A204.1 (cell line): ENCODE data around the gene ARHGAP26.
A peak's percentile ranks its signal among the peaks of the same experiment; 100 is the strongest.

Experiments used
- FAIRE-seq: peaks from 2 replicates; lab custom pipeline; 2012; peaks lifted over from hg19 to GRCh38; lab: Jason Lieb, UNC

ARHGAP26 gene

DNA sequence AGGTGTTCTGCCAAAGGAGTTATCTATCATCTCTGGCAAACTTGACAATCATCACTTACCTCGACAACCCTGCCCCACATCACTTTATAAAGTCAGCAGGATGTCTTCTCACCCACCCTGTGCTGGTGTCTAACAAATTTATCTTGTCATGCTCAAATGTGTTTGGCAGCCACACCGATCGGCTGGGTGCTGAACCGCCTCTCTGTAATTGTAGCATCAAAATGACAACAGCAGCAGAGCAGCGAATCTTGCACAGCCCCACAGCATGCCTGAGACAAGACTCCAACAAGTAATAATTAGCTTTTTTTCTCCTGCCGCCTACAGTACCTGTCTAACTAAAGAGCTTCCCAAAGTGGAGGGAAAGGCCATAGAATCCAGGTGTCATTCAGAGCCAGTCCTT lies 457.1 kb downstream of the ARHGAP26 start:
- FAIRE-seq = no peak

DNA sequence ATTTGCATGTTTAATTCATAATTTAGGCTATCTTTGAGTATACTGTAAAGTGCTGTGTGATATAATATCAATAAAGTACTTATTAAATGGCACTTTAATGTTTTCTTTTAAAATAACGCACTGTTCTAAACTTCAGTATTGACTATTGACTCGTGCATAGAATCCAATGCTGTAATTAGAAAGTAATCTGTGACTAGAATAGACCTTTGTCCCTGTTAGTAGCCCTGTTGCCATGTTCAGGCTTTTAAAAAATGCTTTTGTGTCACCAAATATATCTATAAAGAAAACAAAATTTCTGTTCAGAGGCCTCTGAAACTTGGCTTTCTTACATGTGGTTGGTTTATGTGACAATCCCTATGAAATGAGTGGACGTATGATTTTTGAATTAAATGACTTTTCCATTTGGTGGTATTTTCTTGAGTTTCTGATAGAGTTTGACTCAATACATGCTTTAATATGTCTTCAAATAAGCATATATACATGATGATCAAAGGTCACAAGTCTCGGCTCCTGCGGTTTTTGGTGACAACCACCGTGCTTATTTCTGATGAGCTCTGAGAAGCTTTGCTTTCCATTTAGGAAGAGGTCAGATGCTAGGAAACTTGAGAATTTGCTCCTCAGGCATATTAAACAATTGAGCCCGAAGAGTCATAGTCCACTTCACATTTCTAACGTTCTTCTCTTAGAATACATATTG lies 458.6 kb downstream of the ARHGAP26 start:
- no peak for FAIRE-seq

DNA sequence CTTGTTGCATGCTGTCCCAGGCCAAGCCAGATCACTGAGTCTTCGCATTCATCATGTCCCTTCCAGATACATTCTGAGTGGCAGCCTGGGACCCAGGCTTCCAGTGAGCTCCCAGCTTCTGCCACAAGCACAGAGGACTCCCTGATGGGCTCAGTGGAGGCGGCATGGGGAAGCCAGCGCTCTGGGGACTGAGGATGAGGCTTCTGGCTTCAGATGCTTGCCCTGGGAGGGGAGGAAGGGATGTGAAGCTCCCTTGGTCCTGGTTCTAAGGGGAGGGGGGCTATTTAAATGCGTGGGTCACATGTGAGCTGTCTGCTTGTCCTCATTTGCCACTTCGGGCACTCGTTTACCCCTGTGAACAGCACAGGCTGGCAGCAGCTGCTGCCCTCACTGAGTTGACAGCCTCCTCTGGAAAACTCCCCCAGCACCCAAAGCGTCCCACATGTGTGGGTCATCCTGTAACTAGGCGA lies 459.3 kb downstream of the ARHGAP26 start:
- FAIRE-seq = no peak

DNA sequence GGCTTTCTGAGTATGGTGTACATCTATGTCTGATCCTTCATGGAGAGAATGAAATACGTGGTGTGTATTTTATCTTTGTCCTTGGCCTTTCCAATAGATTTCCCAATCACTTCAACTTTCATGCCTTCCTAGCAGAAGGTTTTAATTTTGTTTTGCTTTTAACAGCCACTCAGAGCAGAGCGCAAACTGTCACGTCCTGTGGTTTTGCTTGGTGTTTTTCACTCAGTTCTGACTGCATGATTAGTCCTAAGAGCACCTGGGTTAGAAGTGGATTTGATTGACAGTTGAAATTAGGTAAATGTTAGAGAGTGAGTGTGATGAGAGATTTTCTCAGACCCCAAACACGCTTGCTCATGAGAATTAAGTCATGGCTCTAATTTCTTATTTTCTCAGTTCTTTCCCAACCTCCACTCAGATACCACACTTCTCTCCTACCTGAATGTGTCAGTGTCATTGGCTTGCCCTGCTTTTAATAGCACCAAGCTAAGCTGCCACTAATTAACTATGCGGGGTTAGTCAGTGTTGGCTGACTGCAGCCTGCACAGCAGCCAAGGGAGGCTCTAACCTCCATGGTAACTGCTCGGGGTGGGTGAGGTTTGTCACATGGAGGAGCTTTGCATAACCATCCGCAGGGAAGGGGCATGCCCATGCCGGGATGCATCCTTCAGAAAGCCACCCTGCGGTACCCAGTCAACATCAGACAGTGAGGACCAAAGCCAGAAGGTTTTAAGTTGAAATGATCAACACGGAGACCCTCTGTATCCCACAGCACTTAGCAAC lies 459.9 kb downstream of the ARHGAP26 start:
- no peak for FAIRE-seq

DNA sequence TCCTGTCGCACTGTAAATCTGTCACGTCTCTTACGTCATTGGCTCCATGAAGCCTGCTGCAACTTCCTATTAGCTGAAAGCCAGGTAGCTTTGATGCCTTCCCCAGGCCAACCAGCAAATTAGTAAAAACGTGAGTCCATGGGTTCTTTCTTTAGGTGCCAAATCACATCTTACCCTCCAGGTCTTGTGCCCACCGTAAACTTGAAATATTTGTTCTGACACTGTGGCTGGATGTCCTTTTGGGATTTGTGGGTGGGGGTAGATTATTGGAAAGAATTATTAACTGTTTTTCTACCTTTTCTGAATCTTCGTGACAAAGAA lies 460.5 kb downstream of the ARHGAP26 start:
- no peak for FAIRE-seq

DNA sequence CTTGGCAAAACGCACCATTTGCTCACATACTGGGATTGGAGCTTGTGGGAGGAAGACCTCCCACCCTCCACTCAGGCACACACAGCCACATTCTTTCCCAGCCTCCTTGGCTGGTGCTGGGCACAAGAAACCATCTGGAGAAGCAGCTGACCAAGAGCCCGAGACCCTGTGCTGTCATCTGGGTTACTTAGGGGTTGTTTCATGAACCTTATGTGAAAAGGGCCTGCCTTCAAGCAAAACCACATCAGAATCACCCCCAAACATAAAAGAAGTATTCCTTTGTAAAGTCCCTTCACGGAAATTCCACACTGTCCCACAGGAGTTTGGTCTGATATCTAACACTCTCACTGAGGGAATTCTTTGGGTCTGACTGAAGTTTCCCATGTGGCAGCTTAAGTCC lies 461.2 kb downstream of the ARHGAP26 start:
- FAIRE-seq = no peak

DNA sequence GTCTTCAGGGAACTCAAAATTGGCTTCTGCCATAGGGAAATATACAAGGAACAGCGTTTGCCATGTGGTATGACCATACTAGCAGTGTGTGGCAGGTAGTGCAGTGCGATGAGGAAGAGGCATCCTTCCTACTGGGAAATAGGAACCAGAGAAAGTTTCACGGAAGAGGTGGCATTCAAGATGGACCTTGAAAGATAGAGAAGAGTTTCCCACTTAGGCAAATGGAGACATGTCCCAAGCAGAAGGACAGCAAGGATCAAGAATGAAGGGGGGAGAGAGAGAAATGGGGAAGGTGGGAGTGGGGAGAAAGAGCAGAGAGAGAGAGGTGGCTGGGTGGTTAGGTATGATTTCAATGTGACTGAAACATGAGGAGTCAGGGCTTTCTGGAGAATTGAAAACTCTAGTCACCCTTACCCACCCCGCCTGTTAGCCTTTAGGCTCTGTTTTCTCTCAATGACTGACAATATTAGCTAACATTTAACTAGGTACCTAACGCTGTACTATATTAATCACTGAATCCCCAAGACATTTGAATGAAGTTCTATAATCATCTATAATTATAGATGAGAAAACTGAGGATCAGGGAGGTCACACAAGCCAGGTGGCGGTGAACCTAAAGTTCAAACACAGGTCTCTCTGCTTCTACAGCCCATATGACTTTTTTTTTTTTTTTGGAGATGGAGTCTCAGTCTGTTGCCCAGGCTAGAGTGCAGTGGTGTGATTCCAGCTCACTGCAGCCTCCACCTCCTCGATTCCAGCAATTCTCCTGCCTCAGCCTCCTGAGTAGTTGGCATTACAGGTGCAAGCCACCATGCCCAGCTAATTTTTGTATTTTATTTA lies 462.0 kb downstream of the ARHGAP26 start:
- FAIRE-seq = no peak

DNA sequence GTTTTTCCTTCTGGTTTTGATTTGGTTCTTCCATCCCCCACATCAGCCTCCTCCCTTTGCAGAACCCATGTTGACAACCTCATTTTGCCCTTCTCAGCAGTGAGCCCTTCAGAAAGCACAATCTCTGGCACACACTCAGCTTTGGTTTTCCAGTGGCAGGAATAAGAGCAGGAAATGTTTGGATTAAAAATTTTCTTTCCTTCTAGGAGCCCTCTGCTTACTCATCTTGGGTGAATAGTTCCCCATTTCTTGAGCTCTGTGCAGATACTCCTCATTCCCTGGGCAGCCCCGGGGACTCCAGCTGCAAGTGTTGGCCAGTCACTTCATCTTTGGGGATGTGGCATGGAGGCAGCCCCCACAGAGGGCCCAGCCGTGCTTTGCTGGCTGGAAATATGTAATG lies 462.9 kb downstream of the ARHGAP26 start:
- no peak for FAIRE-seq

DNA sequence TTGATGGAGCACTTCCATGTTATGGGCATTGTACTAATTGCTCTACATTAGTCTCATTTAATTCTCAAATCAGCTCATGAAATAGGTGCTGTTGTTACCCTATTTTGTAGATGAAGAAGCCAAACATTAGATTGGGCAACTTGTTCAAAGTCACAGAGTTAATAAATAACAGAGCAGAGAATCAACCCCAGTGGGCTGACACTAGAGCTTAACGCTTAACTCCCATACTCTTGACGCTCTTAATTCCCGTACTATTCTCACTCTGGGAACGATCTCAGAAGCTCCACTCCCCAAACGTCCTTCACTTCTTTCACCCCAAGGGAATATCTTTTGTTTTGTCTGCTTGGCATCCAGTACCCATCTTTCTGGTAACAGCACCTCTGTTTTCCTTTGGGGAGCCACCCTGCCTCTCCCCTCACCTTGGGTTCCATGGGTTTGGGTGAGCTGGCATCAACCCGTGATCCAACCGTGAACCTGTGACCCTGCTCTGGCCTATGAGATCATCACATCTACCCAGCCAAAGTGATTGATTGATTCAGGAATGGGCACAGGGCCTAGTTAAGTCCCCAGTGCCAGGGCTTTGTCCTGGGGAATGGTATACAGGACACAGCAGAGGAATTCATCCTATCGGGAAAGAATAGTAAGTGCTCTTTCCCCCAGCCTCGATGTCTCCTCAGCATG lies 464.1 kb downstream of the ARHGAP26 start:
- FAIRE-seq = no peak

DNA sequence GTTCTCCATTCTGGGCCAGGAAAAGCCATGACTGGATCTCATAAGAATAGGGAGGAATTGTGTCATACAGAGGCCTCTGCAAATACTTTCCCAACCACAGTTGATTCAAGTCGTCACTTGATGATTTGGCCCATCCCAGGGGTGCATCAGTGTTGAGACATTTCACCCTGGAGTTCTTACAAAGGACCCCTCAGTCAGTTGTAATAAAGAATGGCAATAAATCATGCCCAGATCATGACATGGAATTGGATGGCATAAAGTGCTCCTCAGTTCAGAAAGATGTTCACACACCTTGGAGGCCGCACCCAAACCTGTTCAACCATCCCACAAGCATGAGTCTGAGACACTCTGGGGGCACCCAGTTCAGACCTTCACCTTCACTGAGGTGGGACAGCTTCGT lies 465.2 kb downstream of the ARHGAP26 start:
- no peak for FAIRE-seq

DNA sequence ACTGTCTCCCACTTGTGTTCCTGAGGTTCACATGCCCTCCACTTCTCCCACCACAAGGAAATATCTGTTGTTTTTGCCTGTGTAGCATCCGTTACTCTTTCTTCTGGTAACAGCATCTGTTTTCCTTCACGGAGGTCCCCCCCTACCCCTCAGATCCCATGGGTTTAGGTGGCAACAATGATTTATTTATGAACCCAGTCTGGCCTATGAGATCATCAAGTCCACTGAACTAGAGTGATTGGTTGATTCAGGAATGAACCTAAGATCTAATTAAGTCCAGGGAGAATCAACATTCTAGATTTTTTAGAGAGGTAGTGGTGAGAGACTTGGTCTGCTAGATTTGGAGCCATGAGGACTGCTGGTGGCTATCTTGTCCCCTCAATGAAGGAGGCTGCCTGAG lies 466.5 kb downstream of the ARHGAP26 start:
- FAIRE-seq = no peak

DNA sequence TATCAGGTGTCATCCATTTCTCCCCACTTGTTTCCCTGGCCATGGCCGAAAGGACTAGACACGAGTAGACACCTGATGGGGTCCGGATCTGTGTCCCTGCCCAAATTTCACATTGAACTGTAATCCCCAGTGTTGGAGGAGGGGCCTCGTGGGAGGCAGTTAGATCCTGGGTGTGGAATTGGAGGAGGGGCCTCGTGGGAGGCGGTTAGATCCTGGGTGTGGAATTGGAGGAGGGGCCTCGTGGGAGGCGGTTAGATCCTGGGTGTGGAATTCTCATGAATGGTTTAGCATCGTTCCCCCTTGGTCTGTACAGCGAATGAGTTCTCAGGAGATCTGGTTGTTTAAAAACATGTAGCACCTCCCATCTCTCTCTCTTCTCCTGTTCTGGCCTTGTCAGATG lies 467.5 kb downstream of the ARHGAP26 start:
- no peak for FAIRE-seq

DNA sequence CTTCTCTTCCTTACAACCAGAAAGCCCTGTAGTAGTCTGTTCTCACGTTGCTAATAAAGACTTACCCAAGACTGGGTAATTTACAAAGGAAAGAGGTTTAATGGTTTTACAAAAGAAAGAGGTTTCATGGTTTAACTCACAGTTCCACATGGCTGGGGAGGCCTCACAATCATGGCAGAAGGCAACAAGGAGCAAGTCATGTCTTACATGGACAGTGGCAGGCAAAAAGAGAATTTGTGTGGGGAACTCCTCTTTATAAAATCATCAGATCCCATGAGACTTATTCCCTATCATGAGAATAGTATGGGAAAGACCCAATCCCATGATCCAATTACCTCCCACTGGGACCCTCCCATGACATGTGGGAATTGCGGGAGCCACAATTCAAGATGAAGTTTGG lies 468.4 kb downstream of the ARHGAP26 start:
- FAIRE-seq = no peak

DNA sequence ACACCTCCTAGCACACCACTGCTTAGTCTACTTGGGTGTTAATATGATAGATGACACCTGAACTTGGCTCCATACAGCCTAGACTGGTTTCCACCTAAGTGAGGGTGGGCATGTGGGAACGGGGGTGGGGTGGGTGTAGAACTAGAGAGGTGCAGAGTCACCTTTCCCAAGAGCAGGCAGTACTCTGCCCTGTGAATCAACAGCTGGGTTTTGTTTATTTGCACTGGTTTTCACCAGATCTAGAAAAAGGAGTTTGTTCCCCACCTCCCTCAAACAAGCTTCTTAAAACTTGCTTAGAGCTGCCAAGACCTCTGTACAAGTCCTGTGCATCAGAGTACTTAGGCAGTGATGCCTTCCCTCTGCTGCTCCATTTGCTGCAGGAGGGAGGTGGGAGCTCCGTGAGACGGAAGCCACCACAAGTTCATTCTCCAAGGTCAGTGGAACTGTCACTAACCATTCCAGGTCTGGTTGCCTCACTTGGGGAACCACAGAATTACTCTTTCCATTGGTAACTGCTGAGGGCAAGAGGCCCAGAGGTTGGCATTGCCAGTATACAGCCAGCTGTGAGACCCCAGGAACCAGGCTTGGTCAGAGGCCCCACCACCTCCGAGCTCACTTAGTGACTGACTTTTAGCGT lies 469.8 kb downstream of the ARHGAP26 start:
- FAIRE-seq = no peak

DNA sequence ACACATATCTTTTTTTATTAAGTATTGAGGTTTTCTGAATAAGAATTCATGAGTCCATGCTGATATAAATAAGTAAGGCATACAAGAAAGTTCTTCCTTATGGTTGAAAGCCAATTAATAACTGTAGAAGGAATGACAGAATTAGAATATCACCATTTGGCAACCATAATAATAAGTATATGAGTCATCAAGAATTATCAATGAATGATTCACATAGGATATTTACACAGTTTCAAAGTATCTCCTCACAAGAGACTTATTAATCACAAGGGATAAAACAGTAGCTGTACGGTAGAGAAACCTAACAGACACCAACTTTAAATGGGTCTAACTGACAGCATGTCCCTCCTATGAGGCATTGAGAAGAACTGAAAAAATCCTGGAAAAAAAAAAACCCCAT lies 471.7 kb downstream of the ARHGAP26 start:
- no peak for FAIRE-seq

DNA sequence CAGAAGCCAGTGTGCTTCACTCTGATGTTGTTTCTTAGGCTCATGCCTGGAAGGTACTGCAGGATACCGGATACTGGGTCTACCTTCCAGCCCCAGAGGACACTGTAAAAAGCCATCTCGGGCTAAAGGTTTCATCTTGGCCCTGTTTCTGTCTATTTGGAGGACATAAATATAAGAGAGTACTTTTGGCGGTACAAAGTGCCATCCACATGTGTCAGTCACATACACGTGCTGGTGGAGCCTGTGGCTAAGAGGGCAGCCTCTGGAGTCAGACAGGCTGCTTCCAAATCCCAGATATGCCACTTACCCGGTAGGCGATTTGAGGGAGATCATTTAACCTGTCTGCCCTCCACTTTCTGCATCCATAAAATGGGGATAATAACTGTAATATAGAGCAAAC lies 472.9 kb downstream of the ARHGAP26 start:
- no peak for FAIRE-seq

DNA sequence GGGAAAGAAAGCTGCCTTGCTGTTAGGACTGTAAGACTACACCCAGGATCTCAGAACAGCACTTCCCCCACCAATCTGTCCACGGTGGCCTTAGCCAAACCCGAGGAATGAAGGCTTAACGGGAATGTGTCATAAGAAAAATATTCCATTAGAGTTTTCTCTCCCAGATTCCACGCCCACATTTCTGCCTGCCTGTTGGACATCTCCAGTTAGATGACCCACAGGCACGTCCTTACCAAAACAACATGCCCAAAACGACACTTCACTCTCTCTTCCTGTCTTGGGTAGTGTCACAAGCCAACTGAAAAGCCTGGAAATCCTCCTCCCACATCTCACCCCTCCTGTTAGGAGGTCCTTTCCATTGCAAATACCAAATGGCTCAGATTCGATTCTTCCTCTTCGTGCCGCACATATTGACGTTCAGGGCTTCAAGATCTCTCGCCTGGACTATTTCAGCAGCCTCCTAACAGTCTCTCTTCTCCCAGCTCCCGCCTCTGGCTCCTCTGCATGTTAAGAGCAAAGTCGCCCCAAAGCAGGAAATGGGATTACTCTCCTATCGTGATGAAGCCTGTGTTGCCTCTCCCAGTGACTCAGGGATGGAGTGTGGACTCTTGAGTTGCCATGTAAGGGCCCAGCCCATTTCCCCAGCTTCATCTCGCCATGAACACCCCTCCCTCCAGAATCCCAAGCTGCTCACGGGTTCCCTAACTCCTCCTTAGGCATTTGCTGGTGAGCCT lies 474.0 kb downstream of the ARHGAP26 start:
- FAIRE-seq = peak; percentile 73

DNA sequence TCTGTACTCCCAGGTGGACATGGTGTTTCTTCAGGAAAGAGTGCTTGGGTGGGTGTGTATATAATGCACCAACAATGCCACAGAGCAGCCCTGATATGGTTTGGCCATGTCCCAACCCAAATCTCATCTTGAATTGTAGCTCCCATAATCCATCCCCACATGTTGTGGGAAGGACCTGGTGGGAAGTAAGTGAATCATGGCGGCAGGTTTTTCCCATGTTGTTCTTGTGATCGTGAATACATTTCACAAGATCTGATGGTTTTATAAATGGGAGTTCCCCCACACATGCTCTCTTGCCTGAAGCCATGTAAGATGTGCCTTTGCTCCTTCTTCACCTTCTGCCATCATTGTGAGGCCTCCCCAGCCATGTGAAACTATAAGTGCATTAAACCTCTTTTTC lies 474.8 kb downstream of the ARHGAP26 start:
- FAIRE-seq = no peak

DNA sequence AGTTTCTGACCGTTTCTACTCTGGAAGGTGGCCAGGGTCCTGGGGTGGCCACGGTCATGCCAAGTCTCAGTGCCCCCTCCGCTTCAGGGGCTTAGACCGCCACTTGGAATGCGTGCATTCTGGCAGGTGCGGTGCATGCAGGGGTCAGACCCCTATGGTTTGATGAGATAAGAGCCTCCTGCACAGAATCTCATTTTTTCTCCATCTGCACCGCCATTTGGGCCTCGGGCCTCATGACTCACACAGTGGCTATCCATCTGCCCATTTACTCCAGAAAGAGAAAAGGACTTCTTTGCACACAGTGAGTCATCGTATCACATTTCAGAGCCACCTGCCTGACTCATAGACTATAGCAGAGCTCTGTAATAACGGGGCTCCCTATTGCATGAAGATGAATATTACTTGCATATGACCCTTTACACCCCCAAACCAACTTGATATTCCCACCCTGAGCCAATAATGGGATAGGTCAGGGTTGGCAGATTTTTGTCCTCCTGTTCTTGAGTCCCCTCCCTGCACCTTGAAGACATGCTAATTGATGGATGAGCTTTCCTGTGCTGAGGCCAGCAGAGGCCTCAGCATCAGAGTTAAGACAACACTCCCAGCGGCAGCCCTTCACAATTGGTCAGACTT lies 475.9 kb downstream of the ARHGAP26 start:
- peak; percentile 27 for FAIRE-seq

DNA sequence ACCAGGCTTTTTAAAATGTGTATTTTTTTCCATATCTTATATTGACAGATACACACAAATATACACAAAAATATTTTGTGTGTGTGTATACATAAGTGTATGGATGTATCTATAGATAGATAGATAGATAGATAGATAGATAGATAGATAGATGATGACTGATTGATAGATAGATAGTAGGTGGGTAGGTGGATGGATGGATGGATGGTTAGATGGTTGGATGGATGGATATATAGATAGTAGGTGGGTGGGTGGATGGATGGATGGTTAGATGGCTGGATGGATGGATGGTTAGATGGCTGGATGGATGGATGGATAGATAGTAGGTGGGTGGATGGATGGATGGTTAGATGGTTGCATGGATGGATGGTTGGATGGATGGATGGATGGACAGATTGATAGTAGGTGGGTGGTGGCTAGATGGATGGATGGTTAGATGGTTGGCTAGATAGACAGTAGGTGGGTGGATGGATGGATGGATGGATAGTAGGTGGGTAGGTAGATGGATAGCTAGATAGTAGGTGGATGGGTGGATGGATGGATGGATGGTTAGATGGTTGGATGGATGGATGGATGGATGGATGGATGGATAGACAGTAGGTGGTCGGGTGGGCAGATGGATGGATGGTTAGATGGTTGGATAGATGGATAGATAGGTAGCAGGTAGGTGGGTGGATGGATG lies 477.1 kb downstream of the ARHGAP26 start:
- no peak for FAIRE-seq
